WTC11 (cell line): Measurements from ENCODE around the gene POLR3G. TPM values are rescaled to one million over a fixed set of nuclear protein-coding genes. Genes with fewer than 3 reads are reported as not detected.

Experiments
- CBFB ChIP-seq: sonication (generic); formaldehyde crosslinking; IDR thresholded peaks from 2 replicates; pipeline ENCODE4 v1.8.1; 2022; ENCODE audit warnings: mild to moderate bottlenecking, low read depth, missing genetic modification reagents
- ELF4 ChIP-seq: sonication (generic); formaldehyde crosslinking; IDR thresholded peaks from 2 replicates; pipeline ENCODE4 v1.8.1; 2022; ENCODE audit warnings: low read depth, mild to moderate bottlenecking, moderate library complexity, missing genetic modification reagents
- ESRRA ChIP-seq: sonication (generic); formaldehyde crosslinking; IDR thresholded peaks from 2 replicates; pipeline ENCODE4 v1.8.1; 2022; ENCODE audit warnings: mild to moderate bottlenecking, missing genetic modification reagents, borderline replicate concordance
- FOXP1 ChIP-seq: sonication (generic); formaldehyde crosslinking; IDR thresholded peaks from 2 replicates; pipeline ENCODE4 v1.8.0; 2022; ENCODE audit warnings: missing genetic modification reagents, mild to moderate bottlenecking, moderate library complexity, borderline replicate concordance
- GABPB1 ChIP-seq: sonication (generic); formaldehyde crosslinking; IDR thresholded peaks from 2 replicates; pipeline ENCODE4 v1.8.1; 2023; ENCODE audit warnings: mild to moderate bottlenecking, missing genetic modification reagents
- GRHL2 ChIP-seq: fragments of 250-450 bp; sonication (Bioruptor Pico); IDR thresholded peaks from 2 replicates; pipeline ENCODE4 v1.8.0; 2022; ENCODE audit warnings: mild to moderate bottlenecking, moderate library complexity; ENCODE audit not compliant: insufficient replicate concordance, severe bottlenecking
- JUN ChIP-seq: sonication (generic); formaldehyde crosslinking; IDR thresholded peaks from 2 replicates; pipeline ENCODE4 v1.8.0; 2023; ENCODE audit warnings: mild to moderate bottlenecking, missing genetic modification reagents
- MXD4 ChIP-seq: fragments of 250-450 bp; sonication (Bioruptor Pico); IDR thresholded peaks from 2 replicates; pipeline ENCODE4 v1.8.0; 2021; ENCODE audit warnings: mild to moderate bottlenecking, moderate library complexity, borderline replicate concordance
- NFATC4 ChIP-seq: fragments of 250-450 bp; sonication (Bioruptor Pico); IDR thresholded peaks from 2 replicates; pipeline ENCODE4 v1.9.0; 2021; ENCODE audit warnings: mild to moderate bottlenecking
- NFE2L1 ChIP-seq: sonication (generic); formaldehyde crosslinking; IDR thresholded peaks from 2 replicates; pipeline ENCODE4 v1.8.1; 2023; ENCODE audit warnings: missing genetic modification reagents
- NFYB ChIP-seq: sonication (generic); formaldehyde crosslinking; conservative IDR thresholded peaks from 2 replicates; pipeline ENCODE4 v1.8.0; 2022; ENCODE audit warnings: low read depth, missing genetic modification reagents
- PRRX2 ChIP-seq: fragments of 250-450 bp; sonication (Bioruptor Pico); IDR thresholded peaks from 2 replicates; pipeline ENCODE4 v1.8.0; 2021; ENCODE audit warnings: mild to moderate bottlenecking
- SOX15 ChIP-seq: fragments of 250-450 bp; sonication (Bioruptor Pico); IDR thresholded peaks from 2 replicates; pipeline ENCODE4 v1.9.0; 2021; ENCODE audit warnings: mild to moderate bottlenecking
- SP1 ChIP-seq: sonication (generic); formaldehyde crosslinking; conservative IDR thresholded peaks from 2 replicates; pipeline ENCODE4 v1.8.1; 2022; ENCODE audit warnings: missing genetic modification reagents
- TCF7 ChIP-seq: sonication (generic); formaldehyde crosslinking; IDR thresholded peaks from 2 replicates; pipeline ENCODE4 v1.8.0; 2022; ENCODE audit warnings: mild to moderate bottlenecking, low read depth, missing genetic modification reagents, moderate library complexity
- TP53 ChIP-seq: sonication (generic); formaldehyde crosslinking; IDR thresholded peaks from 2 replicates; pipeline ENCODE4 v1.8.1; 2023; ENCODE audit warnings: mild to moderate bottlenecking, missing genetic modification reagents
- ZNF121 ChIP-seq: sonication (generic); formaldehyde crosslinking; IDR thresholded peaks from 2 replicates; pipeline ENCODE4 v1.8.0; 2023; ENCODE audit warnings: missing genetic modification reagents
- ZNF396 ChIP-seq: fragments of 250-450 bp; sonication (Bioruptor Pico); IDR thresholded peaks from 2 replicates; pipeline ENCODE4 v1.8.0; 2021; ENCODE audit warnings: mild to moderate bottlenecking, moderate library complexity, borderline replicate concordance
- total RNA-seq: library from RNA; stranded (reverse); gene quantifications from 3 replicates; pipeline ENCODE4 v1.2.3, GENCODE V29; 2021
- TF ChIP-seq, protein P1 (sequence below): fragments of 250-450 bp; sonication (Bioruptor Pico); IDR thresholded peaks from 2 replicates; pipeline ENCODE4 v1.9.0; 2021; ENCODE audit warnings: mild to moderate bottlenecking, borderline replicate concordance
- TF ChIP-seq, protein P2 (sequence below): sonication (generic); formaldehyde crosslinking; IDR thresholded peaks from 2 replicates; pipeline ENCODE4 v1.8.1; 2023; ENCODE audit warnings: mild to moderate bottlenecking, missing genetic modification reagents
- TF ChIP-seq, protein P3 (sequence below): sonication (generic); formaldehyde crosslinking; IDR thresholded peaks from 2 replicates; pipeline ENCODE4 v1.8.0; 2022; ENCODE audit warnings: missing genetic modification reagents
- TF ChIP-seq, protein P4 (sequence below): sonication (generic); formaldehyde crosslinking; IDR thresholded peaks from 2 replicates; pipeline ENCODE4 v1.8.1; 2023; ENCODE audit warnings: mild to moderate bottlenecking, missing genetic modification reagents
- TF ChIP-seq, protein P5 (sequence below): fragments of 250-450 bp; sonication (Bioruptor Pico); IDR thresholded peaks from 2 replicates; pipeline ENCODE4 v2.1.2; 2022; ENCODE audit warnings: mild to moderate bottlenecking, moderate library complexity

POLR3G gene
- total RNA-seq, 1 experiment from 2014 or later: 95.4 TPM

DNA sequence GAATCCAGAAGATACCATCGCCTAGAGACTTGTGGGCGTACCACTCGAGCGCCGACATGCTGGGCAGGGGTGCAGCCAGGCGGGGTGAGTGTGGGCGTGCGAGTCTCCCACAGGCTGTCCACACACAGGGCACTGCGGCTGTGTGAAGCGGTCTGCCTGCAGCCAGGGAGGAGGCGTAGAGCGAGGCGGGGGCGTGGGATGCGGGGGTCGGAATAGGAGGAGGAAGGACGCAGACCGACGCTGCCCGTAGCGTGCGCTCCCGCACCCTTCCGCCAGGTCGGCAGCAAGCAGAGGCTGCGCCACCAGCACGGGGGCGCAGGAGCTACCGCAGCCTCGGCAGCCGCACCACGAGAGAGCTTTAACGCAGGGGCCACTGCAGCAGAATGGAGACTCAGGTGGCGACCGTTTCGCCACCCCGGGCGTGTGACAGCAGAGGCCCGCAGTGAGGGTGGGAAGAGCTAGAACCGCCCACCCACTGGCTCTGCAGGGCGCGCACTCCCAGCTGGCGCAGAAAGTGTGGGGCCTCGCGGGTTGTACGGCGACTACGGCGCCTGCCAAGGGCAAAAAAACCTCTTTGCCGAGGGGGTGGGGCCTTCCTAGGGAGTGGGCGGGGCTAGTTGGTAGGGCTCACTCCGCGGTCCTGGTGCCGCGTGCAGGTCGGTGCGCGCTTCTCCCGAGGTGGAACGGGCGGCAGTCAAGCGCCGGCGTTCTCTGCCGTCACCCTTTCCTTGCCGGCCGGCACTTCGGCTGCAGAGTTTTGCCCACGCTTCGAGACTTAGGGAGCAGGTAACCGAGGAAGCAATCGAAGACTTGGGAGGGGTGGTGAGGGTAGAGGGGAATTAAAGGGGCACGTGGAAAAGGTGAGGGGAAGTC, at the start of gene POLR3G, which contains the start of gene MBLAC2 (continued):
- peak; percentile 88 for TF ChIP-seq TCF7 (CRISPR knock-in tag)
- TF ChIP-seq NFATC4 (CRISPR knock-in tag): no peak
- TF ChIP-seq PRRX2: no peak
- TF ChIP-seq, protein P1, sequence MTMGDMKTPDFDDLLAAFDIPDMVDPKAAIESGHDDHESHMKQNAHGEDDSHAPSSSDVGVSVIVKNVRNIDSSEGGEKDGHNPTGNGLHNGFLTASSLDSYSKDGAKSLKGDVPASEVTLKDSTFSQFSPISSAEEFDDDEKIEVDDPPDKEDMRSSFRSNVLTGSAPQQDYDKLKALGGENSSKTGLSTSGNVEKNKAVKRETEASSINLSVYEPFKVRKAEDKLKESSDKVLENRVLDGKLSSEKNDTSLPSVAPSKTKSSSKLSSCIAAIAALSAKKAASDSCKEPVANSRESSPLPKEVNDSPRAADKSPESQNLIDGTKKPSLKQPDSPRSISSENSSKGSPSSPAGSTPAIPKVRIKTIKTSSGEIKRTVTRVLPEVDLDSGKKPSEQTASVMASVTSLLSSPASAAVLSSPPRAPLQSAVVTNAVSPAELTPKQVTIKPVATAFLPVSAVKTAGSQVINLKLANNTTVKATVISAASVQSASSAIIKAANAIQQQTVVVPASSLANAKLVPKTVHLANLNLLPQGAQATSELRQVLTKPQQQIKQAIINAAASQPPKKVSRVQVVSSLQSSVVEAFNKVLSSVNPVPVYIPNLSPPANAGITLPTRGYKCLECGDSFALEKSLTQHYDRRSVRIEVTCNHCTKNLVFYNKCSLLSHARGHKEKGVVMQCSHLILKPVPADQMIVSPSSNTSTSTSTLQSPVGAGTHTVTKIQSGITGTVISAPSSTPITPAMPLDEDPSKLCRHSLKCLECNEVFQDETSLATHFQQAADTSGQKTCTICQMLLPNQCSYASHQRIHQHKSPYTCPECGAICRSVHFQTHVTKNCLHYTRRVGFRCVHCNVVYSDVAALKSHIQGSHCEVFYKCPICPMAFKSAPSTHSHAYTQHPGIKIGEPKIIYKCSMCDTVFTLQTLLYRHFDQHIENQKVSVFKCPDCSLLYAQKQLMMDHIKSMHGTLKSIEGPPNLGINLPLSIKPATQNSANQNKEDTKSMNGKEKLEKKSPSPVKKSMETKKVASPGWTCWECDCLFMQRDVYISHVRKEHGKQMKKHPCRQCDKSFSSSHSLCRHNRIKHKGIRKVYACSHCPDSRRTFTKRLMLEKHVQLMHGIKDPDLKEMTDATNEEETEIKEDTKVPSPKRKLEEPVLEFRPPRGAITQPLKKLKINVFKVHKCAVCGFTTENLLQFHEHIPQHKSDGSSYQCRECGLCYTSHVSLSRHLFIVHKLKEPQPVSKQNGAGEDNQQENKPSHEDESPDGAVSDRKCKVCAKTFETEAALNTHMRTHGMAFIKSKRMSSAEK: no peak
- no peak for TF ChIP-seq GRHL2 (CRISPR knock-in tag)
- TF ChIP-seq SOX15 (CRISPR knock-in tag): no peak
- peak; percentile 96 for TF ChIP-seq FOXP1
- TF ChIP-seq ESRRA (CRISPR knock-in tag): no peak; the same call in 1 of the 2 replicates
- no peak for TF ChIP-seq ZNF396 (CRISPR knock-in tag)
- TF ChIP-seq, protein P2, sequence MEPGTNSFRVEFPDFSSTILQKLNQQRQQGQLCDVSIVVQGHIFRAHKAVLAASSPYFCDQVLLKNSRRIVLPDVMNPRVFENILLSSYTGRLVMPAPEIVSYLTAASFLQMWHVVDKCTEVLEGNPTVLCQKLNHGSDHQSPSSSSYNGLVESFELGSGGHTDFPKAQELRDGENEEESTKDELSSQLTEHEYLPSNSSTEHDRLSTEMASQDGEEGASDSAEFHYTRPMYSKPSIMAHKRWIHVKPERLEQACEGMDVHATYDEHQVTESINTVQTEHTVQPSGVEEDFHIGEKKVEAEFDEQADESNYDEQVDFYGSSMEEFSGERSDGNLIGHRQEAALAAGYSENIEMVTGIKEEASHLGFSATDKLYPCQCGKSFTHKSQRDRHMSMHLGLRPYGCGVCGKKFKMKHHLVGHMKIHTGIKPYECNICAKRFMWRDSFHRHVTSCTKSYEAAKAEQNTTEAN (CRISPR knock-in tag): peak; percentile 78
- no peak for TF ChIP-seq ELF4
- peak; percentile 87 for TF ChIP-seq JUN
- TF ChIP-seq SP1: peak; percentile 95
- TF ChIP-seq ZNF121 (CRISPR knock-in tag): no peak
- peak; percentile 16; the same call in 1 of the 2 replicates for TF ChIP-seq NFYB (CRISPR knock-in tag)
- TF ChIP-seq GABPB1 (CRISPR knock-in tag): peak; percentile 65; the same call in 1 of the 2 replicates
- TF ChIP-seq MXD4 (CRISPR knock-in tag): no peak
- peak; percentile 10; the same call in 1 of the 2 replicates for TF ChIP-seq TP53 (CRISPR knock-in tag)
- peak; percentile 79; the same call in 1 of the 2 replicates for TF ChIP-seq NFE2L1
- TF ChIP-seq CBFB (CRISPR knock-in tag): no peak; the same call in none of the 2 replicates
- TF ChIP-seq, protein P3, sequence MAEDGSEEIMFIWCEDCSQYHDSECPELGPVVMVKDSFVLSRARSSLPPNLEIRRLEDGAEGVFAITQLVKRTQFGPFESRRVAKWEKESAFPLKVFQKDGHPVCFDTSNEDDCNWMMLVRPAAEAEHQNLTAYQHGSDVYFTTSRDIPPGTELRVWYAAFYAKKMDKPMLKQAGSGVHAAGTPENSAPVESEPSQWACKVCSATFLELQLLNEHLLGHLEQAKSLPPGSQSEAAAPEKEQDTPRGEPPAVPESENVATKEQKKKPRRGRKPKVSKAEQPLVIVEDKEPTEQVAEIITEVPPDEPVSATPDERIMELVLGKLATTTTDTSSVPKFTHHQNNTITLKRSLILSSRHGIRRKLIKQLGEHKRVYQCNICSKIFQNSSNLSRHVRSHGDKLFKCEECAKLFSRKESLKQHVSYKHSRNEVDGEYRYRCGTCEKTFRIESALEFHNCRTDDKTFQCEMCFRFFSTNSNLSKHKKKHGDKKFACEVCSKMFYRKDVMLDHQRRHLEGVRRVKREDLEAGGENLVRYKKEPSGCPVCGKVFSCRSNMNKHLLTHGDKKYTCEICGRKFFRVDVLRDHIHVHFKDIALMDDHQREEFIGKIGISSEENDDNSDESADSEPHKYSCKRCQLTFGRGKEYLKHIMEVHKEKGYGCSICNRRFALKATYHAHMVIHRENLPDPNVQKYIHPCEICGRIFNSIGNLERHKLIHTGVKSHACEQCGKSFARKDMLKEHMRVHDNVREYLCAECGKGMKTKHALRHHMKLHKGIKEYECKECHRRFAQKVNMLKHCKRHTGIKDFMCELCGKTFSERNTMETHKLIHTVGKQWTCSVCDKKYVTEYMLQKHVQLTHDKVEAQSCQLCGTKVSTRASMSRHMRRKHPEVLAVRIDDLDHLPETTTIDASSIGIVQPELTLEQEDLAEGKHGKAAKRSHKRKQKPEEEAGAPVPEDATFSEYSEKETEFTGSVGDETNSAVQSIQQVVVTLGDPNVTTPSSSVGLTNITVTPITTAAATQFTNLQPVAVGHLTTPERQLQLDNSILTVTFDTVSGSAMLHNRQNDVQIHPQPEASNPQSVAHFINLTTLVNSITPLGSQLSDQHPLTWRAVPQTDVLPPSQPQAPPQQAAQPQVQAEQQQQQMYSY (CRISPR knock-in tag): peak; percentile 24
- TF ChIP-seq, protein P4, sequence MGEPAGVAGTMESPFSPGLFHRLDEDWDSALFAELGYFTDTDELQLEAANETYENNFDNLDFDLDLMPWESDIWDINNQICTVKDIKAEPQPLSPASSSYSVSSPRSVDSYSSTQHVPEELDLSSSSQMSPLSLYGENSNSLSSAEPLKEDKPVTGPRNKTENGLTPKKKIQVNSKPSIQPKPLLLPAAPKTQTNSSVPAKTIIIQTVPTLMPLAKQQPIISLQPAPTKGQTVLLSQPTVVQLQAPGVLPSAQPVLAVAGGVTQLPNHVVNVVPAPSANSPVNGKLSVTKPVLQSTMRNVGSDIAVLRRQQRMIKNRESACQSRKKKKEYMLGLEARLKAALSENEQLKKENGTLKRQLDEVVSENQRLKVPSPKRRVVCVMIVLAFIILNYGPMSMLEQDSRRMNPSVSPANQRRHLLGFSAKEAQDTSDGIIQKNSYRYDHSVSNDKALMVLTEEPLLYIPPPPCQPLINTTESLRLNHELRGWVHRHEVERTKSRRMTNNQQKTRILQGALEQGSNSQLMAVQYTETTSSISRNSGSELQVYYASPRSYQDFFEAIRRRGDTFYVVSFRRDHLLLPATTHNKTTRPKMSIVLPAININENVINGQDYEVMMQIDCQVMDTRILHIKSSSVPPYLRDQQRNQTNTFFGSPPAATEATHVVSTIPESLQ: no peak
- TF ChIP-seq, protein P5, sequence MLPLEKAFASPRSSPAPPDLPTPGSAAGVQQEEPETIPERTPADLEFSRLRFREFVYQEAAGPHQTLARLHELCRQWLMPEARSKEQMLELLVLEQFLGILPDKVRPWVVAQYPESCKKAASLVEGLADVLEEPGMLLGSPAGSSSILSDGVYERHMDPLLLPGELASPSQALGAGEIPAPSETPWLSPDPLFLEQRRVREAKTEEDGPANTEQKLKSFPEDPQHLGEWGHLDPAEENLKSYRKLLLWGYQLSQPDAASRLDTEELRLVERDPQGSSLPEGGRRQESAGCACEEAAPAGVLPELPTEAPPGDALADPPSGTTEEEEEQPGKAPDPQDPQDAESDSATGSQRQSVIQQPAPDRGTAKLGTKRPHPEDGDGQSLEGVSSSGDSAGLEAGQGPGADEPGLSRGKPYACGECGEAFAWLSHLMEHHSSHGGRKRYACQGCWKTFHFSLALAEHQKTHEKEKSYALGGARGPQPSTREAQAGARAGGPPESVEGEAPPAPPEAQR (CRISPR knock-in tag): no peak
